GM12864 (cell line): ENCODE measurements around the gene CAPN5.

Experiments used
- DNase-seq: peaks from one replicate; pipeline ENCODE4 v3.0.0-alpha.2; 2011; ENCODE audit warnings: low read depth
- H3K4me3 ChIP-seq: 2 replicates; pipeline ENCODE4 v1.5.1; 2011; ENCODE audit warnings: mild to moderate bottlenecking, low read depth, low read length, control low read depth
- CTCF ChIP-seq: IDR thresholded peaks from 2 replicates; pipeline ENCODE4 v1.5.1; 2011; ENCODE audit warnings: low read depth, mild to moderate bottlenecking, moderate library complexity, low read length, control low read depth, inconsistent platforms; ENCODE audit errors: missing control alignments

The CAPN5 gene

GRCh38 chr11:77140231-77140851 is 73.6 kb downstream of the CAPN5 start:
- TF ChIP-seq CTCF, result no peak
- no peak overlapping the region for H3K4me3 ChIP-seq
- no peak for DNase-seq

- TF ChIP-seq CTCF, result no peak
- no peak for DNase-seq
- H3K4me3 ChIP-seq, result no peak overlapping the region
Measured at GRCh38 chr11:77141034-77141433, 74.3 kb downstream of the CAPN5 start.

GRCh38 chr11:77141475-77141874 is 74.7 kb downstream of the CAPN5 start:
- H3K4me3 ChIP-seq, result no peak overlapping the region
- DNase-seq, result no peak
- TF ChIP-seq CTCF, result no peak

GRCh38 chr11:77142091-77142975 is 75.6 kb downstream of the CAPN5 start:
- TF ChIP-seq CTCF, result no peak
- no peak overlapping the region for H3K4me3 ChIP-seq
- no peak for DNase-seq

- no peak for DNase-seq
- no peak overlapping the region for H3K4me3 ChIP-seq
- no peak for TF ChIP-seq CTCF
Measured at GRCh38 chr11:77143405-77144020, 76.7 kb downstream of the CAPN5 start.

- no peak overlapping the region for H3K4me3 ChIP-seq
- DNase-seq, result no peak
- TF ChIP-seq CTCF, result no peak
Measured at GRCh38 chr11:77144196-77144856, 77.6 kb downstream of the CAPN5 start.
